Astrocyte of the cerebellum (primary cell): Measurements from ENCODE around the gene SEMG1.

Experiments
- DNase-seq: peaks from one replicate; pipeline ENCODE4 v3.0.0-alpha.2; 2011; ENCODE audit warnings: low read depth
- H3K4me3 ChIP-seq: 2 replicates; pipeline ENCODE4 v1.5.1; 2011; ENCODE audit warnings: mild to moderate bottlenecking, low read depth, low read length, moderate library complexity
- CTCF ChIP-seq: IDR thresholded peaks from 2 replicates; pipeline ENCODE4 v1.5.1; 2012; ENCODE audit warnings: low read length, low read depth, moderate library complexity, mild to moderate bottlenecking; ENCODE audit errors: missing control alignments
- in situ Hi-C: cut with HindIII; loops from 2 replicates; pipeline ENCODE4 v1.10.0; 2017; ENCODE audit warnings: low sequenced_read_pairs

The SEMG1 gene

DNA sequence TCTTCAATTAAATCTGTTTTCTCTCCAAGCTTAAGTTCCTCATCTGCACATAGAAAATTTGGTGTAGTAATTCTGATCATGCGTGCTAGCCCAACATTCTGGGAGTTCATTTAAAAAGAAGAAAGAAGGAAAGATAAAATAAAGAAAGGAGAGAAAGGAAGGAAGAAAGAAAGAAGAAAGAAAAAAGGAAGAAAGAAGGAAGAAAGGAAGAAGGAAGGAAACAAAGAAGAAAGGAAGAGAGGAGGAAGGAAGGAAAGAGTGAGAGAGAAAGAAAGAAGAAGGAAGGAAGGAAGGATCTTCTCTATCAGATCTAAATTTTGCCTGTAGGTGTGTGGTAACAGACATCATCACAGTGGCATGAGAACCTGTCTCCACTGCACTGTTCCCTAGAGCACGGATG, 31.3 kb downstream of the SEMG1 start:
- in situ Hi-C loops: no loop called here
- no peak for TF ChIP-seq CTCF
- no peak for DNase-seq
- H3K4me3 ChIP-seq: no peak overlapping the region

GRCh38 chr20:45246109-45246508, 39.3 kb downstream of the SEMG1 start:
- in situ Hi-C loops: no loop called here
- no peak overlapping the region for H3K4me3 ChIP-seq
- DNase-seq: no peak
- no peak for TF ChIP-seq CTCF

DNA sequence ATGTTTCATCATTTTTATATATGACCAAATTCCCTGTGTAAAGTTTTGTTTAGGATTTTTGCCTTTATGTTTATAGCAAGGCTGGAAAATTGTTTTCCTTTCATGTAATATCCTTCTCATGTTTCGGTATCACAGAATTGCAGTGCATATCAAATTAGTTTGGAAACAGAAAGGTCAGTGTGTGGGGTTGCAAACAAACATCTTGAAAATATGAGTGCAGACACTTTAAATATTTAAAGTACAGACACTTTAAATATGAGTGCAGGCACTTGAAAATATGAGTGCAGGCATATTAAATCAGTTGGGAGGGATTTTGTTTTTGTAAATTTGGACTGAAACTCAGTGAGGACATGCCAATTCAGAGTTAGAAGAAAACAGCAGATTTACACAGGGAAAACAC, 41.0 kb downstream of the SEMG1 start:
- DNase-seq: no peak
- TF ChIP-seq CTCF: no peak
- in situ Hi-C loops: no loop called here
- no peak overlapping the region for H3K4me3 ChIP-seq

GRCh38 chr20:45248609-45249008, 41.8 kb downstream of the SEMG1 start:
- H3K4me3 ChIP-seq: no peak overlapping the region
- DNase-seq: no peak
- in situ Hi-C loops: no loop called here
- no peak for TF ChIP-seq CTCF

DNA sequence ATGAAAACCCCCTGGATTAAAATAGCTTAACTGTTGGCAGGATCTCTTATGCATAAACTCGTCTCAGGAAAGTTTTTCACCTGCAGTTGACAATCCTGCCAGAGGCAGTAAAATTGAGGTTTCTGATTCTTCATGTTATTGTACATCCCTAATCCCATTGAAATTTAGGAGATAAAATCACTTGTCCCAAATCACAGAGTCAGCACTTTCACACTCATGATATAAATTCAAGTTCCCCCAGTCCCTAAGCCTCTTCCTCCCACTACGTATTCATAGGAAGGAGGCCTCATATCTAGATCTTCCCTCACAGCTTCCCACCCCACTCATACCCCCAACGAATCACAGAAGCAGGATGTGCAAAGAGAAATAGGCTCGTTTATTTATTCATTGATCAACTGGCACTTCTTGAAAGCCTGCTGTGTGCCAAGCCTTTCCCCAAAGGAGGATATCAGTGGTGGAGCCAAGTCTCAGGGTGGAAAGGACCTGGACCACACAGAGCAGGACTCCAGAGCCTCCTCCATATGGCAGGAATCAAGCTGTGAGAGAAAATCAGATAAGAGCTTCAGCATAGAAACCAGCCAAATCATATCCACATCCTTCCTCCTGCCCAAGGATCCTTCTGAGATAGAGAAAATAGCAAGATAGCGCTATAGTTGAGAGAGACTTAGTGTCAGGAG, 45.2 kb downstream of the SEMG1 start:
- in situ Hi-C loops: no loop called here
- no peak for DNase-seq

DNA sequence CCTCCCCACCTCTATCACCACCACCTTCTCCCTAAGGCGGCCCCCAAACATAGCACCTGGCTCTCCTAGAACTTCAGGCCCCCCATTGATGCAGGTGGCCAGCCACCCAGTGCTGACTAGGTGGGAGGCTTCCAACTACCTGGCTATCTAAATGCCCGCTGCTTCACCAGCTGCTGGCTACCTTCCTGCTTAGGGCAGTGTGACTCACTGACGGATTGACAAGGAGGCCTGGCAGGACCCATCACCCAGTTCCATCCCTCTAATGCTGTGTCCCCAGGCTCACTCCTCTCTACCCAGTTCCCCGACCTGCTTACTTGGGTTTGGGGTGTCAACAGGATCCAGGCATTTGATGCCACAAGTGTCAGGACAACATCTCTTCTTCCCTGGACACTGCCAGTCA, 46.4 kb downstream of the SEMG1 start:
- DNase-seq: no peak
- in situ Hi-C loops: no loop called here
- no peak overlapping the region for H3K4me3 ChIP-seq
- TF ChIP-seq CTCF: no peak

More for the DNA sequence above, 45.2 kb downstream of the SEMG1 start:
- no peak for TF ChIP-seq CTCF
- H3K4me3 ChIP-seq: no peak overlapping the region
